ENCODE results near the gene GPD1. TPM values are rescaled to one million over a fixed set of nuclear protein-coding genes. Genes with fewer than 3 reads are reported as not detected.

The GPD1 gene
- total and polyA plus RNA-seq, 9 of the 15 experiments (the other 6 are each of a cell fraction or from before 2014, with no cell fraction given) = 0.13 to 1.00 (median 0.55) TPM

DNA sequence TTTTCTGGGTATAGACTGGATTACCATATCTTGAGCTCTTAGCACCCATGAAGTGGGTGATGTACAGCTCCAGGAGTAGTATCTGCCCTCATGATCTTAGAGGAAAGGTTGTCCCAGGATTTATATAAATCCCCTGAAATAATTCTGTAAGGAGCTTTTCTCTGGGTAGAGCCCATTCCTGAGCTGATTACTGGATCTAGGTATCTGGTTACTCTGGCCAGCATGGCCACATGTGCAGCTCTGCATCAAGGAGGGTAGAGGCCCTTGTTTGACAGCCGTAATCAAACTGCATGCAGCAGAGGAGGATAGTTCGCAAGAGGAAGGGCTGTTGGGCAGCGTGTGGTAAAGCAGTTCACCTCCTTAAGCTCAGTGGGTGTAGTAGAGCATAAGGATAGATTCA, 16.7 kb downstream of the GPD1 start:
- Histone ChIP-seq H3K27me3 (ENCODE audit: control insufficient read depth in 2 of 2, insufficient read depth in 2 of 2, low read length in 2 of 2) (no peaks in the 10 kb centered on the region), H3K4me3 (no peak overlapping the region), H3K9ac (ENCODE audit: insufficient read depth in 1 of 2, low read depth in 2 of 2, low read length in 2 of 2) (no peak overlapping the region), H3K9me3 (replicated peaks; ENCODE audit: control insufficient read depth, insufficient read depth, low read depth, low read length) (no peaks in the 10 kb centered on the region; the same call in 1 of the 2 replicates), H3K9me1 (ENCODE audit: control insufficient read depth, insufficient read depth, low read length) (no peaks in the 10 kb centered on the region), H2AFZ (ENCODE audit: low read depth, low read length) (no peak overlapping the region), H3K27ac (ENCODE audit: extremely low read depth, low read depth, low read length) (no peak overlapping the region), H3K36me3 (ENCODE audit: control insufficient read depth, insufficient read depth, low read length) (peaks cover 48% of the 10 kb centered on the region; the same call in 2 of the 3 replicates), H3K79me2 (ENCODE audit: control insufficient read depth, insufficient read depth, low read length) (peaks cover 14% of the 10 kb centered on the region), H3K4me1 (replicated peaks in 1 of 2; ENCODE audit: control insufficient read depth in 2 of 2, insufficient read depth in 2 of 2, low read length in 2 of 2) (no peaks in the 10 kb centered on the region), H4K20me1 (replicated peaks; ENCODE audit: control insufficient read depth, insufficient read depth, low read length) (no peaks in the 10 kb centered on the region), H3K4me2 (ENCODE audit: insufficient read depth, low read length) (no peak overlapping the region)
- in situ Hi-C loops (cut with MboI) = no loop called here
- no peak for TF ChIP-seq MYC (IDR thresholded peaks at IDR 0.05; ENCODE audit: low read depth, low read length)
- no peak for TF ChIP-seq MYC (CRISPR knock-in tag; IDR thresholded peaks at IDR 0.05; ENCODE audit: borderline replicate concordance, low read depth)
- TF ChIP-seq DIDO1 (tag; IDR thresholded peaks at IDR 0.05; ENCODE audit: low read depth) = no peak
- TF ChIP-seq ZNF146 (CRISPR knock-in tag; IDR thresholded peaks at IDR 0.05; ENCODE audit: unreplicated experiment) = no peak
- no peak for TF ChIP-seq POLR3A (IDR thresholded peaks at IDR 0.05; ENCODE audit: borderline replicate concordance, extremely low read depth, insufficient read depth, insufficient read length)
- no peak for TF ChIP-seq ZNF239 (CRISPR knock-in tag; IDR thresholded peaks at IDR 0.05)
- TF ChIP-seq, protein P1, sequence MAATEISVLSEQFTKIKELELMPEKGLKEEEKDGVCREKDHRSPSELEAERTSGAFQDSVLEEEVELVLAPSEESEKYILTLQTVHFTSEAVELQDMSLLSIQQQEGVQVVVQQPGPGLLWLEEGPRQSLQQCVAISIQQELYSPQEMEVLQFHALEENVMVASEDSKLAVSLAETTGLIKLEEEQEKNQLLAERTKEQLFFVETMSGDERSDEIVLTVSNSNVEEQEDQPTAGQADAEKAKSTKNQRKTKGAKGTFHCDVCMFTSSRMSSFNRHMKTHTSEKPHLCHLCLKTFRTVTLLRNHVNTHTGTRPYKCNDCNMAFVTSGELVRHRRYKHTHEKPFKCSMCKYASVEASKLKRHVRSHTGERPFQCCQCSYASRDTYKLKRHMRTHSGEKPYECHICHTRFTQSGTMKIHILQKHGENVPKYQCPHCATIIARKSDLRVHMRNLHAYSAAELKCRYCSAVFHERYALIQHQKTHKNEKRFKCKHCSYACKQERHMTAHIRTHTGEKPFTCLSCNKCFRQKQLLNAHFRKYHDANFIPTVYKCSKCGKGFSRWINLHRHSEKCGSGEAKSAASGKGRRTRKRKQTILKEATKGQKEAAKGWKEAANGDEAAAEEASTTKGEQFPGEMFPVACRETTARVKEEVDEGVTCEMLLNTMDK (IDR thresholded peaks at IDR 0.05; ENCODE audit: borderline replicate concordance, insufficient read depth, low read depth, low read length, poor library complexity, severe bottlenecking) = no peak
- POLR2A ChIA-PET = interaction anchor here (0.9 kb wide), 1 partner anchor 19 kb away, joined by 3 read pairs; no protein-coding TSS in a partner anchor
- intact Hi-C loops (cut with micrococcal nuclease) = no loop called here
- WGBS (ENCODE audit: insufficient coverage, low coverage, missing lambda C conversion rate) = 91% methylated on average over 3 of the region's 3 CpGs
- DNase-seq (ENCODE audit: extremely low read depth in 1 of 4, low spot score in 3 of 4) (no peak), ATAC-seq (no peak), FAIRE-seq (no peak)
- CTCF ChIA-PET (ENCODE audit: low intra/inter-chr PET ratio) = no interaction called here
- no TSS peak for BruUV-seq (replicated peaks)
